ENCODE measurements around the gene SLC2A13.
"Not testable (repeated sequence)": the region's sequence is repeated elsewhere in the genome, so short reads cannot be mapped to it uniquely, and the experiment has no call there.

SLC2A13 gene

GRCh38 chr12:39803151-39803550 is 302.7 kb downstream of the SLC2A13 start:
- DNase-seq: no peak

- no peak for DNase-seq
These were observed 306.9 kb downstream of the SLC2A13 start for GRCh38 chr12:39798977-39799376.

- no peak for DNase-seq
These were observed 307.5 kb downstream of the SLC2A13 start for GRCh38 chr12:39798429-39798828.

GRCh38 chr12:39795481-39795880 is 310.4 kb downstream of the SLC2A13 start:
- no peak for DNase-seq

GRCh38 chr12:39792938-39793337 is 312.9 kb downstream of the SLC2A13 start:
- DNase-seq: no peak

GRCh38 chr12:39788239-39788638 is 317.6 kb downstream of the SLC2A13 start:
- no peak for DNase-seq

GRCh38 chr12:39785814-39786213 is 320.1 kb downstream of the SLC2A13 start:
- not testable (repeated sequence) for DNase-seq

GRCh38 chr12:39782026-39782545 is 323.8 kb downstream of the SLC2A13 start:
- no peak for DNase-seq

GRCh38 chr12:39780913-39781446 is 324.9 kb downstream of the SLC2A13 start:
- DNase-seq: no peak

- no peak for DNase-seq
These were observed 325.4 kb downstream of the SLC2A13 start for GRCh38 chr12:39780411-39780912.

- no peak for DNase-seq
These were observed 326.0 kb downstream of the SLC2A13 start for GRCh38 chr12:39779768-39780340.

GRCh38 chr12:39777465-39777864 is 328.4 kb downstream of the SLC2A13 start:
- no peak for DNase-seq

- no peak for DNase-seq
These were observed 332.6 kb downstream of the SLC2A13 start for GRCh38 chr12:39773266-39773665.

GRCh38 chr12:39772821-39773259 is 333.0 kb downstream of the SLC2A13 start:
- no peak for DNase-seq

- no peak for DNase-seq
These were observed 334.4 kb downstream of the SLC2A13 start for GRCh38 chr12:39771456-39771855.

- no peak for DNase-seq
These were observed 340.8 kb downstream of the SLC2A13 start for GRCh38 chr12:39764944-39765560.

- peak; percentile 65 for DNase-seq
These were observed 342.1 kb downstream of the SLC2A13 start for GRCh38 chr12:39763890-39764169.

GRCh38 chr12:39763071-39763889 is 342.6 kb downstream of the SLC2A13 start:
- peak; percentile 79 for DNase-seq

GRCh38 chr12:39755478-39755877 is 350.4 kb downstream of the SLC2A13 start:
- no peak for DNase-seq

GRCh38 chr12:39752482-39753137 is 353.3 kb downstream of the SLC2A13 start:
- no peak for DNase-seq

- DNase-seq: not testable (repeated sequence)
These were observed 359.7 kb downstream of the SLC2A13 start for GRCh38 chr12:39746151-39746550.

- no peak for DNase-seq
These were observed 362.2 kb downstream of the SLC2A13 start for GRCh38 chr12:39743655-39744054.

GRCh38 chr12:39736406-39736805 is 369.5 kb downstream of the SLC2A13 start:
- DNase-seq: no peak

Measured in islet precursor cell (in vitro differentiated cells).